B cell (primary cell): Measurements from ENCODE around the gene RERE. TPM values are rescaled to one million over a fixed set of nuclear protein-coding genes. Genes with fewer than 3 reads are reported as not detected.
A peak's percentile ranks its signal among the peaks of the same experiment; 100 is the strongest.

ENCODE experiments used
- ATAC-seq: fragments of 200-7000 bp; cut with Tn5 transposase; one replicate; pipeline ENCODE4 v1.10.0; 2021; ENCODE audit warnings: low read depth, mild to moderate bottlenecking, moderate number of reproducible peaks, moderate library complexity
- CTCF ChIA-PET: fragments of 350-600 bp; sonication (Branson Sonifier 250); formaldehyde crosslinking; loops from one replicate; lab custom pipeline; 2021; ENCODE audit warnings: antibody characterized with exemption, inconsistent platforms; lab: Charles Lee
- POLR2A ChIA-PET: fragments of 350-600 bp; sonication (Branson Sonifier 250); formaldehyde crosslinking; loops from one replicate; lab custom pipeline; 2021; ENCODE audit warnings: antibody characterized with exemption; lab: Charles Lee
- DNase-seq: peaks from one replicate; pipeline ENCODE4 v3.0.0; 2013
- H2AFZ ChIP-seq: 2 replicates; pipeline ENCODE4 v1.6.1; 2012; ENCODE audit warnings: mild to moderate bottlenecking, low read depth, low read length; ENCODE audit not compliant: insufficient read depth, poor library complexity, severe bottlenecking
- H3K27ac ChIP-seq, 2 donors: 1 replicate in 1 of 2; 2 replicates in 1 of 2; pipeline ENCODE4 v1.5.1; 2012 to 2013; ENCODE audit warnings: low read length in 2 of 2, mild to moderate bottlenecking in 2 of 2, moderate library complexity in 1 of 2
- H3K27me3 ChIP-seq, 4 experiments: fragments of 200-600 bp in 1 of 4; sonication (generic) in 1 of 4; replicated peaks in 1 of 4; 1 replicate in 2 of 4; 2 replicates in 2 of 4; pipeline versions ENCODE4 v1.6.1 to v1.7.0; 2013 to 2016; ENCODE audit warnings: low read length in 3 of 4, mild to moderate bottlenecking in 2 of 4, mixed read lengths in 1 of 4, moderate library complexity in 1 of 4; ENCODE audit not compliant: insufficient read depth in 4 of 4, control insufficient read depth in 3 of 4; ENCODE audit errors: control extremely low read depth in 1 of 4
- H3K36me3 ChIP-seq, 2 experiments: replicated peaks in 1 of 2; 1 replicate in 1 of 2; 2 replicates in 1 of 2; pipeline versions ENCODE4 v1.6.1 to v1.7.1; 2013; ENCODE audit warnings: low read length in 1 of 2; ENCODE audit not compliant: insufficient read depth in 2 of 2, control insufficient read depth in 1 of 2; ENCODE audit errors: control extremely low read depth in 1 of 2, extremely low read depth in 1 of 2
- H3K4me1 ChIP-seq, 2 donors: fragments of 200-600 bp in 1 of 2; sonication (generic) in 1 of 2; 1 replicate in 1 of 2; 2 replicates in 1 of 2; pipeline versions ENCODE4 v1.5.1 to v1.6.1; 2013 to 2017; ENCODE audit warnings: low read length in 2 of 2; ENCODE audit not compliant: control insufficient read depth in 2 of 2, insufficient read depth in 2 of 2
- H3K4me2 ChIP-seq: replicated peaks from 2 replicates; pipeline ENCODE3; 2012; ENCODE audit warnings: mild to moderate bottlenecking, low read depth, low read length; ENCODE audit not compliant: poor library complexity, severe bottlenecking
- H3K4me3 ChIP-seq, 5 experiments: fragments of 200-600 bp in 1 of 5; sonication (generic) in 1 of 5; 1 replicate in 3 of 5; 2 replicates in 2 of 5; pipeline versions ENCODE4 v1.5.1 to v1.7.0; 2011 to 2016; ENCODE audit warnings: low read length in 4 of 5, mild to moderate bottlenecking in 4 of 5, low read depth in 2 of 5, control low read depth in 1 of 5, moderate library complexity in 1 of 5; ENCODE audit not compliant: insufficient read depth in 1 of 5; ENCODE audit errors: control extremely low read depth in 1 of 5, extremely low read depth in 1 of 5
- H3K79me2 ChIP-seq: fragments of 200-600 bp; sonication (generic); one replicate; pipeline ENCODE4 v1.6.0; 2016; ENCODE audit warnings: low read length; ENCODE audit not compliant: control insufficient read depth, insufficient read depth
- H3K9ac ChIP-seq: fragments of 200-600 bp; sonication (generic); 2 replicates; pipeline ENCODE4 v1.6.1; 2017; ENCODE audit warnings: mild to moderate bottlenecking, low read length, moderate library complexity
- H3K9me3 ChIP-seq, 3 donors: one replicate each; pipeline versions ENCODE4 v1.6.1 to v1.7.1; 2013; ENCODE audit warnings: low read length in 2 of 3; ENCODE audit not compliant: control insufficient read depth in 2 of 3, insufficient read depth in 1 of 3; ENCODE audit errors: control extremely low read depth in 1 of 3
- H4K20me1 ChIP-seq: 2 replicates; pipeline ENCODE4 v1.6.0; 2012; ENCODE audit warnings: mild to moderate bottlenecking, low read length; ENCODE audit not compliant: insufficient read depth, control insufficient read depth, poor library complexity, severe bottlenecking
- H3K27ac Mint-ChIP-seq: one replicate; pipeline ENCODE4 v1.8.0; 2021; ENCODE audit warnings: mixed read lengths
- H3K27me3 Mint-ChIP-seq: one replicate; pipeline ENCODE4 v1.8.0; 2021; ENCODE audit warnings: mixed read lengths
- H3K4me1 Mint-ChIP-seq: one replicate; pipeline ENCODE4 v1.8.0; 2021; ENCODE audit warnings: mixed read lengths
- H3K4me3 Mint-ChIP-seq: one replicate; pipeline ENCODE4 v1.8.0; 2021; ENCODE audit warnings: mixed read lengths
- H3K9me3 Mint-ChIP-seq: one replicate; pipeline ENCODE4 v1.8.0; 2022; ENCODE audit warnings: mixed read lengths; ENCODE audit not compliant: insufficient read depth
- CTCF ChIP-seq: fragments of 200-600 bp; IDR thresholded peaks from one replicate; pipeline ENCODE4 v1.8.0; 2022; ENCODE audit warnings: antibody characterized with exemption, mild to moderate bottlenecking
- EZH2 ChIP-seq: IDR thresholded peaks from 2 replicates; pipeline ENCODE4 v1.6.1; 2012; ENCODE audit warnings: borderline replicate concordance, low read depth, mild to moderate bottlenecking, moderate library complexity, low read length; ENCODE audit not compliant: insufficient read depth, poor library complexity, severe bottlenecking
- WGBS: methylation state at CpG from one replicate; pipeline ENCODE4 v1.1.5; 2013; ENCODE audit warnings: missing lambda C conversion rate; ENCODE audit not compliant: insufficient coverage; 5-methylcytosine and 5-hydroxymethylcytosine counted together
- intact Hi-C: fragments of 100-400 bp; cut with micrococcal nuclease; formaldehyde crosslinking; loops from one replicate; pipeline ENCODE4 v1.10.0; 2022
- polyA plus RNA-seq: library from polyadenylated mRNA; depleted of rRNA; stranded (reverse); fragments of >200 nt; gene quantifications from 2 replicates; pipeline ENCODE4 v1.2.3, GENCODE V29; 2012
- total RNA-seq, 2 donors: library from RNA; stranded (reverse); fragments of 120-200 nt in 1 of 2; gene quantifications; 1 replicate in 1 of 2; 2 replicates in 1 of 2; pipeline versions ENCODE4 v1.2.3 to v1.2.4, GENCODE V29; 2013 to 2022

Gene RERE
- total and polyA plus RNA-seq, 2 donors (not counting 1 experiment from before 2014, with no cell fraction given): 27.3 to 132 TPM

GRCh38 chr1:8365661-8366362 lies 451.6 kb downstream of the RERE start:
- ATAC-seq (no peak), DNase-seq (no peak)
- no peaks in the 10 kb centered on the region for H3K27me3 ChIP-seq
- H3K9ac ChIP-seq: no peak overlapping the region
- ChIA-PET CTCF (interaction anchor here (2.2 kb wide), 1 partner anchor 13 kb away, joined by 5 read pairs; no protein-coding TSS in a partner anchor), POLR2A (interaction anchor here (0.5 kb wide), 1 partner anchor 48 kb away, joined by 3 read pairs; no protein-coding TSS in a partner anchor)
- Mint-ChIP-seq H3K27ac (peak overlapping the region; percentile 21), H3K9me3 (no peaks in the 10 kb centered on the region), H3K4me3 (no peak overlapping the region), H3K27me3 (no peaks in the 10 kb centered on the region), H3K4me1 (peaks cover 28% of the 10 kb centered on the region)
- H3K4me3 ChIP-seq: no peak overlapping the region
- TF ChIP-seq EZH2 (no peak), CTCF (no peak)
- no peak overlapping the region for H3K27ac ChIP-seq
- no peak overlapping the region for H2AFZ ChIP-seq
- no peak overlapping the region for H3K4me2 ChIP-seq
- H4K20me1 ChIP-seq: peaks cover 84% of the 10 kb centered on the region
- intact Hi-C loops: no loop called here
- 94% methylated on average over 19 of the region's 24 CpGs for WGBS
- peaks cover 16 to 75% of the 10 kb centered on the region in 2 experiments for H3K36me3 ChIP-seq
- H3K4me1 ChIP-seq: peaks cover 0 to 7% of the 10 kb centered on the region in 2 donors
- H3K9me3 ChIP-seq: no peaks in the 10 kb centered on the region
- peaks cover 82% of the 10 kb centered on the region for H3K79me2 ChIP-seq
